H9 (cell line): ENCODE data around the gene CPNE8. TPM values are rescaled to one million over a fixed set of nuclear protein-coding genes. Genes with fewer than 3 reads are reported as not detected.

Source experiments
- DNase-seq: peaks from one replicate; pipeline ENCODE4 v3.0.0-alpha.2; 2017
- H2AFZ ChIP-seq: one replicate; pipeline ENCODE4 v1.6.1; 2013; ENCODE audit warnings: mild to moderate bottlenecking, low read length, control low read depth, moderate library complexity
- H2AK5ac ChIP-seq: 2 replicates; pipeline ENCODE4 v1.6.1; 2013; ENCODE audit warnings: low read length, control low read depth, mixed read lengths; ENCODE audit not compliant: insufficient read length
- H2BK120ac ChIP-seq: one replicate; pipeline ENCODE4 v1.6.1; 2013; ENCODE audit warnings: low read depth, mild to moderate bottlenecking, low read length, control low read depth, inconsistent platforms; ENCODE audit not compliant: poor library complexity, severe bottlenecking
- H2BK12ac ChIP-seq: 2 replicates; pipeline ENCODE4 v1.6.1; 2013; ENCODE audit warnings: low read length, control low read depth, mixed read lengths, low read depth; ENCODE audit not compliant: insufficient read length
- H2BK15ac ChIP-seq: 2 replicates; pipeline ENCODE4 v1.6.1; 2013; ENCODE audit warnings: low read depth, low read length, control low read depth
- H2BK20ac ChIP-seq: one replicate; pipeline ENCODE4 v1.6.1; 2013; ENCODE audit warnings: low read depth, mild to moderate bottlenecking, low read length, control low read depth, inconsistent platforms; ENCODE audit not compliant: poor library complexity, severe bottlenecking
- H2BK5ac ChIP-seq: 2 replicates; pipeline ENCODE4 v1.6.1; 2013; ENCODE audit warnings: low read length, control low read depth, mixed read lengths; ENCODE audit not compliant: insufficient read length
- H3K14ac ChIP-seq: 2 replicates; pipeline ENCODE4 v1.6.1; 2013; ENCODE audit warnings: low read length, control low read depth; ENCODE audit not compliant: insufficient read depth
- H3K18ac ChIP-seq: 2 replicates; pipeline ENCODE4 v1.6.1; 2013; ENCODE audit warnings: low read depth, mild to moderate bottlenecking, mixed read lengths, low read length, control low read depth; ENCODE audit not compliant: insufficient read length
- H3K23ac ChIP-seq: 2 replicates; pipeline ENCODE4 v1.6.1; 2013; ENCODE audit warnings: low read length, control low read depth, mixed read lengths, low read depth; ENCODE audit not compliant: insufficient read length
- H3K23me2 ChIP-seq: 2 replicates; pipeline ENCODE4 v1.6.1; 2013; ENCODE audit warnings: low read depth, mild to moderate bottlenecking, mixed read lengths, low read length, control low read depth; ENCODE audit not compliant: insufficient read length, poor library complexity, severe bottlenecking
- H3K27ac ChIP-seq: 2 replicates; pipeline ENCODE4 v1.5.1; 2013; ENCODE audit warnings: low read length, control low read depth, mixed read lengths, low read depth; ENCODE audit not compliant: insufficient read length
- H3K27me3 ChIP-seq: 2 replicates; pipeline ENCODE4 v1.6.1; 2013; ENCODE audit warnings: low read length, control low read depth, inconsistent platforms; ENCODE audit not compliant: insufficient read depth
- H3K4ac ChIP-seq: 2 replicates; pipeline ENCODE4 v1.6.1; 2013; ENCODE audit warnings: low read depth, mild to moderate bottlenecking, control low read depth, inconsistent platforms, low read length, moderate library complexity
- H3K4me1 ChIP-seq: 2 replicates; pipeline ENCODE4 v1.6.1; 2013; ENCODE audit warnings: low read length, control low read depth, inconsistent platforms; ENCODE audit not compliant: insufficient read depth
- H3K4me2 ChIP-seq: 2 replicates; pipeline ENCODE4 v1.6.1; 2013; ENCODE audit warnings: low read length, control low read depth, mixed read lengths; ENCODE audit not compliant: insufficient read length, insufficient read depth
- H3K56ac ChIP-seq: 2 replicates; pipeline ENCODE4 v1.6.1; 2013; ENCODE audit warnings: low read depth, mild to moderate bottlenecking, mixed read lengths, low read length, control low read depth; ENCODE audit not compliant: insufficient read length
- H3K79me1 ChIP-seq: 2 replicates; pipeline ENCODE4 v1.6.1; 2013; ENCODE audit warnings: low read depth, mild to moderate bottlenecking, moderate library complexity, low read length, control low read depth, inconsistent platforms; ENCODE audit not compliant: insufficient read depth, poor library complexity, severe bottlenecking
- H3K79me2 ChIP-seq: 2 replicates; pipeline ENCODE4 v1.6.1; 2013; ENCODE audit warnings: low read length, control low read depth, inconsistent platforms; ENCODE audit not compliant: insufficient read depth
- H3K9ac ChIP-seq: 2 replicates; pipeline ENCODE4 v1.6.1; 2013; ENCODE audit warnings: low read length, control low read depth, mixed read lengths; ENCODE audit not compliant: insufficient read length; ENCODE audit errors: extremely low read depth
- H3K9me3 ChIP-seq: one replicate; pipeline ENCODE4 v1.6.1; 2013; ENCODE audit warnings: low read depth, low read length, inconsistent platforms; ENCODE audit not compliant: control insufficient read depth
- H3T11ph ChIP-seq: one replicate; pipeline ENCODE4 v1.6.1; 2013; ENCODE audit warnings: mild to moderate bottlenecking, low read length, control low read depth, inconsistent platforms
- H4K20me1 ChIP-seq: one replicate; pipeline ENCODE4 v1.6.1; 2013; ENCODE audit not compliant: control insufficient read depth, insufficient read length, insufficient read depth
- H4K5ac ChIP-seq: 2 replicates; pipeline ENCODE4 v1.6.1; 2013; ENCODE audit warnings: low read depth, mild to moderate bottlenecking, mixed read lengths, low read length, control low read depth; ENCODE audit not compliant: insufficient read length
- H4K8ac ChIP-seq: replicated peaks from 2 replicates; pipeline ENCODE4 v1.6.1; 2013; ENCODE audit warnings: low read length, control low read depth, mixed read lengths, low read depth; ENCODE audit not compliant: insufficient read length
- H4K91ac ChIP-seq: 2 replicates; pipeline ENCODE4 v1.6.1; 2013; ENCODE audit warnings: low read depth, mild to moderate bottlenecking, moderate library complexity, mixed read lengths, low read length, control low read depth; ENCODE audit not compliant: insufficient read length
- H3K27ac Mint-ChIP-seq, 3 experiments: 2 replicates in 2 of 3; 3 replicates in 1 of 3; pipeline ENCODE4 v1.8.0; 2020 to 2021; ENCODE audit warnings: mixed read lengths in 3 of 3, mild to moderate bottlenecking in 1 of 3, moderate library complexity in 1 of 3
- H3K27me3 Mint-ChIP-seq: 2 replicates; pipeline ENCODE4 v1.8.0; 2021; ENCODE audit warnings: low read depth, mild to moderate bottlenecking, moderate library complexity, mixed read lengths
- H3K36me3 Mint-ChIP-seq, 3 experiments: 2 replicates in 2 of 3; 3 replicates in 1 of 3; pipeline ENCODE4 v1.8.0; 2020 to 2021; ENCODE audit warnings: low read depth in 3 of 3, mixed read lengths in 3 of 3; ENCODE audit not compliant: insufficient read depth in 1 of 3
- H3K4me1 Mint-ChIP-seq, 2 experiments: 2 replicates each; pipeline ENCODE4 v1.8.0; 2020; ENCODE audit warnings: mixed read lengths in 2 of 2
- H3K4me3 Mint-ChIP-seq, 2 experiments: 2 replicates in 1 of 2; 3 replicates in 1 of 2; pipeline ENCODE4 v1.8.0; 2020 to 2021; ENCODE audit warnings: mild to moderate bottlenecking in 2 of 2, mixed read lengths in 2 of 2, moderate library complexity in 1 of 2
- H3K9me3 Mint-ChIP-seq, 2 experiments: 2 replicates in 1 of 2; 3 replicates in 1 of 2; pipeline ENCODE4 v1.8.0; 2020; ENCODE audit warnings: mild to moderate bottlenecking in 2 of 2, mixed read lengths in 2 of 2, moderate library complexity in 1 of 2
- CTCF ChIP-seq: fragments of 200-600 bp; sonication (generic); conservative IDR thresholded peaks from 3 replicates; pipeline ENCODE4 v1.8.0; 2021; ENCODE audit warnings: antibody characterized with exemption, mild to moderate bottlenecking
- WGBS: extraction: QIAGEN DNeasy Blood & Tissue Kit; methylation state at CpG from one replicate; pipeline ENCODE4 v1.1.7; 2013; ENCODE audit warnings: missing lambda C conversion rate, low lambda C conversion rate, mixed read lengths; ENCODE audit not compliant: insufficient read length; ENCODE audit errors: extremely low coverage; 5-methylcytosine and 5-hydroxymethylcytosine counted together
- total RNA-seq: library from RNA; stranded (reverse); gene quantifications from 2 replicates; pipeline ENCODE4 v1.2.1, GENCODE V29; 2021

The CPNE8 gene
- total RNA-seq, 1 experiment from 2014 or later, result 1.9 TPM

GRCh38 chr12:38813923-38814322, 91.5 kb downstream of the CPNE8 start:
- H3K36me3 Mint-ChIP-seq, result peaks cover 0 to 3% (median 0%) of the 10 kb centered on the region in 3 experiments; a peak in 4 of 7 replicates
- Histone ChIP-seq H3K4me2 (no peak overlapping the region), H3K79me2 (no peaks in the 10 kb centered on the region), H4K20me1 (no peaks in the 10 kb centered on the region), H4K5ac (no peak overlapping the region), H4K8ac (no peak overlapping the region), H3K56ac (no peak overlapping the region), H2BK15ac (no peak overlapping the region), H3K14ac (no peak overlapping the region), H3T11ph (no peak overlapping the region), H3K79me1 (no peaks in the 10 kb centered on the region), H3K27ac (no peak overlapping the region), H3K9me3 (no peaks in the 10 kb centered on the region), H3K9ac (no peak overlapping the region), H4K91ac (no peak overlapping the region), H3K4ac (no peak overlapping the region), H2AFZ (no peak overlapping the region), H3K4me1 (no peaks in the 10 kb centered on the region), H2AK5ac (no peak overlapping the region), H2BK120ac (no peak overlapping the region), H2BK20ac (no peak overlapping the region), H3K23ac (no peak overlapping the region), H2BK12ac (no peak overlapping the region), H3K23me2 (no peaks in the 10 kb centered on the region), H3K18ac (no peak overlapping the region), H2BK5ac (no peak overlapping the region), H3K27me3 (no peaks in the 10 kb centered on the region)
- DNase-seq, result no peak
- WGBS, result no CpG with 5 or more reads among the region's 3 CpGs
- no peaks in the 10 kb centered on the region for H3K27me3 Mint-ChIP-seq
- no peak for TF ChIP-seq CTCF
- H3K9me3 Mint-ChIP-seq, result no peaks in the 10 kb centered on the region; a peak in 1 of 5 replicates
- H3K27ac Mint-ChIP-seq, result no peak overlapping the region
- no peaks in the 10 kb centered on the region for H3K4me1 Mint-ChIP-seq
- H3K4me3 Mint-ChIP-seq, result no peak overlapping the region
